DND-41 (cell line): ENCODE data around the gene SAMD13.

ENCODE experiments used
- ATAC-seq: fragments of 200-7000 bp; cut with Tn5 transposase; 3 replicates; pipeline ENCODE4 v1.9.1; 2021; ENCODE audit warnings: low read depth; ENCODE audit not compliant: insufficient read depth
- DNase-seq: peaks from one replicate; pipeline ENCODE4 v3.0.0-alpha.2; 2020
- H2AFZ ChIP-seq: 2 replicates; pipeline ENCODE4 v1.6.0; 2012; ENCODE audit warnings: low read depth, low read length
- H3K27ac ChIP-seq: 2 replicates; pipeline ENCODE4 v1.5.1; 2012; ENCODE audit warnings: low read length, inconsistent platforms
- H3K27me3 ChIP-seq: fragments of 200-600 bp; sonication (generic); 2 replicates; pipeline ENCODE4 v1.6.0; 2012; ENCODE audit warnings: low read length, mild to moderate bottlenecking, inconsistent platforms; ENCODE audit not compliant: insufficient read depth, poor library complexity
- H3K36me3 ChIP-seq: 2 replicates; pipeline ENCODE4 v1.5.1; 2012; ENCODE audit warnings: low read length, inconsistent platforms; ENCODE audit not compliant: insufficient read depth
- H3K4me1 ChIP-seq: 2 replicates; pipeline ENCODE4 v1.5.1; 2012; ENCODE audit warnings: mild to moderate bottlenecking, low read length; ENCODE audit not compliant: insufficient read depth
- H3K4me2 ChIP-seq: 2 replicates; pipeline ENCODE4 v1.6.0; 2012; ENCODE audit warnings: mild to moderate bottlenecking, moderate library complexity, low read length, inconsistent platforms; ENCODE audit not compliant: insufficient read depth
- H3K4me3 ChIP-seq, 2 experiments: fragments of 200-600 bp in 1 of 2; shearing (Covaris generic) in 1 of 2; 2 replicates each; pipeline ENCODE4 v1.5.1; 2012 to 2016; ENCODE audit warnings: inconsistent platforms in 2 of 2, low read length in 2 of 2, mild to moderate bottlenecking in 2 of 2, low read depth in 1 of 2, moderate library complexity in 1 of 2
- H3K79me2 ChIP-seq: 2 replicates; pipeline ENCODE4 v1.6.0; 2012; ENCODE audit warnings: low read length, inconsistent platforms; ENCODE audit not compliant: insufficient read depth
- H3K9ac ChIP-seq: 2 replicates; pipeline ENCODE4 v1.6.0; 2012; ENCODE audit warnings: low read depth, mild to moderate bottlenecking, inconsistent platforms, low read length, moderate library complexity
- H3K9me3 ChIP-seq: 2 replicates; pipeline ENCODE4 v1.5.1; 2012; ENCODE audit warnings: low read length, moderate library complexity, mild to moderate bottlenecking, inconsistent platforms; ENCODE audit not compliant: insufficient read depth, severe bottlenecking
- H4K20me1 ChIP-seq: 2 replicates; pipeline ENCODE4 v1.6.0; 2012; ENCODE audit warnings: low read length; ENCODE audit not compliant: insufficient read depth
- CTCF ChIP-seq: IDR thresholded peaks from 2 replicates; pipeline ENCODE4 v1.5.1; 2012; ENCODE audit warnings: borderline replicate concordance, low read length, moderate library complexity, mild to moderate bottlenecking; ENCODE audit not compliant: poor library complexity, severe bottlenecking; ENCODE audit errors: extremely low read depth
- EZH2 ChIP-seq: IDR thresholded peaks from 3 replicates; pipeline ENCODE4 v1.6.1; 2012; ENCODE audit warnings: borderline replicate concordance, low read depth, mild to moderate bottlenecking, moderate library complexity, low read length, inconsistent platforms; ENCODE audit not compliant: severe bottlenecking

The SAMD13 gene

DNA sequence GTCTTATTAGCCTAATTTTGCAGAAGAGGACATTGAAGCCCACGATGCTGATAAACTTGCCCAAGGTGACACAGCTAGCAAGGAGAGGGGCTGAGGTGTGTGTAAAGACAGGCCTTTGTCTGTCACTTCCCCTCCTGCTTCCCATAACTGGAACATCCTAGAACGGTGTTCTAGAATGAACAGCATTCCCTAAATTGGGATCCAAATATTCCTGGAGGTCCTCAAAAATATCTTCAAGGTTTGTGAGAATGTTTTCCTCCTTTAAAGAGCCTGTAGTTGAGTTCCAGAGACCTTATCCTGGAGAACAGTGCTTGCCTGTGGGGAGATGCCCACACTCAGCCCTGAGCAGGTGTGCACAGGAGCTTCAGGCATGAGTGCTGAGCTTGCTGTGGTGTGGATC, 41.5 kb upstream of the SAMD13 start:
- Histone ChIP-seq H4K20me1 (no peaks in the 10 kb centered on the region), H3K4me2 (no peak overlapping the region), H3K9me3 (no peaks in the 10 kb centered on the region), H3K9ac (no peak overlapping the region), H3K79me2 (no peaks in the 10 kb centered on the region), H2AFZ (no peak overlapping the region), H3K27ac (no peak overlapping the region), H3K4me1 (no peaks in the 10 kb centered on the region), H3K36me3 (no peaks in the 10 kb centered on the region), H3K4me3 (no peak overlapping the region), H3K27me3 (no peaks in the 10 kb centered on the region)
- no peak for DNase-seq
- TF ChIP-seq EZH2: no peak
- no peak for TF ChIP-seq CTCF
- ATAC-seq: no peak

GRCh38 chr1:84260852-84261518, 40.5 kb upstream of the SAMD13 start:
- no peak overlapping the region for H3K4me2 ChIP-seq
- no peak overlapping the region for H2AFZ ChIP-seq
- H3K4me3 ChIP-seq: no peak overlapping the region
- H4K20me1 ChIP-seq: no peaks in the 10 kb centered on the region
- no peak for DNase-seq
- no peaks in the 10 kb centered on the region for H3K27me3 ChIP-seq
- H3K36me3 ChIP-seq: no peaks in the 10 kb centered on the region
- no peak for ATAC-seq
- H3K9me3 ChIP-seq: no peaks in the 10 kb centered on the region
- H3K4me1 ChIP-seq: no peaks in the 10 kb centered on the region
- no peak overlapping the region for H3K27ac ChIP-seq
- TF ChIP-seq CTCF: no peak
- TF ChIP-seq EZH2: no peak
- H3K9ac ChIP-seq: no peak overlapping the region
- H3K79me2 ChIP-seq: no peaks in the 10 kb centered on the region

DNA sequence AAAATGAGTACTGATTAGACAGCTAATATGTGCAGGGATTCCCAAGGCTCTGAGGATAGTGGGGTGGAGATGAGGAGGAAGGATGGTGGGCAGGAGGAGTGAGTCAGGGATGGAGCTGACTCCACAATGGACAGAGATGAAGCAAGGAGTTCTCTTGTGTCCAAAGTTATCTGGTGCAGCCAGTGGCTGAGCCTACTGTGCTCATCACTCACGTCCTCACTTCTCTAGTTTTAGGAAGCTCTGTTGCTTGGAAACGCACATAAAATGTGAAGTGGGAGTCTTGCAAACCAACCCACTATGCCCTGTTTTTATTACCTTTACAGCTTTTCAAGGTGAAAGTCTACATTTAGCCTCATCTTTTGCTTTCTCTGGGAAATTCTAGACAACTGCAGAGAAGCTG, 36.5 kb upstream of the SAMD13 start:
- H3K79me2 ChIP-seq: no peaks in the 10 kb centered on the region
- H3K9me3 ChIP-seq: no peaks in the 10 kb centered on the region
- DNase-seq (no peak), ATAC-seq (no peak)
- H3K9ac ChIP-seq: no peak overlapping the region
- no peaks in the 10 kb centered on the region for H4K20me1 ChIP-seq
- H3K4me1 ChIP-seq: no peaks in the 10 kb centered on the region
- TF ChIP-seq CTCF (no peak), EZH2 (no peak)
- H3K4me3 ChIP-seq: no peak overlapping the region
- no peak overlapping the region for H3K4me2 ChIP-seq
- no peak overlapping the region for H2AFZ ChIP-seq
- H3K36me3 ChIP-seq: no peaks in the 10 kb centered on the region
- no peaks in the 10 kb centered on the region for H3K27me3 ChIP-seq
- no peak overlapping the region for H3K27ac ChIP-seq

DNA sequence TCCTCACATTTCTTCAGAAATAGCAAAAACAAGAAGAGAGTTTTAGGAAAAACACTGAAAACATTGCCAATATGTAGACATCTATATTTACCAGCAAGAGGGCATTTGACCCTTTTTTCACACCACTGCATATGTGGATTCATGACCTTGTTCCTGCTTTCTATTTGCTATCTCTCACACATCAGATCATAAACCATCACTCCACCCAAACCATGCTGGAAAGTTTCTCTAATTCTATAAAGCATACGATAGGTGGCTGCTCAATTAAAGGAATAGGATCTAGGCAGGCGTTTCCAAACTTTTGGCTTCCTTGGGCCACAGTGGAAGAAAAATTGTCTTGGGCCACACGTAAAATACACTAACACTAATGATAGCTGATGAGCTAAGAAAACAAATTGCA, 35.6 kb upstream of the SAMD13 start:
- Histone ChIP-seq H3K27me3 (no peaks in the 10 kb centered on the region), H3K4me1 (no peaks in the 10 kb centered on the region), H3K4me2 (no peak overlapping the region), H3K9me3 (no peaks in the 10 kb centered on the region), H3K79me2 (no peaks in the 10 kb centered on the region), H2AFZ (no peak overlapping the region), H3K36me3 (no peaks in the 10 kb centered on the region), H4K20me1 (no peaks in the 10 kb centered on the region), H3K27ac (no peak overlapping the region), H3K4me3 (no peak overlapping the region), H3K9ac (no peak overlapping the region)
- ATAC-seq (no peak), DNase-seq (no peak)
- TF ChIP-seq CTCF: no peak
- no peak for TF ChIP-seq EZH2
